AG09309 (cell line): ENCODE measurements around the gene OR5AC2.

ENCODE experiments used
- DNase-seq: peaks from one replicate; pipeline ENCODE4 v3.0.0-alpha.2; 2010; ENCODE audit warnings: low read depth
- H3K4me3 ChIP-seq: 2 replicates; pipeline ENCODE4 v1.5.1; 2011; ENCODE audit warnings: mild to moderate bottlenecking, low read depth, low read length, moderate library complexity; ENCODE audit not compliant: control insufficient read depth
- CTCF ChIP-seq: IDR thresholded peaks from 2 replicates; pipeline ENCODE4 v1.5.1; 2011; ENCODE audit warnings: mild to moderate bottlenecking, low read depth, low read length, inconsistent platforms; ENCODE audit not compliant: insufficient read depth, control insufficient read depth; ENCODE audit errors: missing control alignments

The OR5AC2 gene

GRCh38 chr3:98114264-98114663 is 27.3 kb downstream of the OR5AC2 start:
- no peak for TF ChIP-seq CTCF
- no peak overlapping the region for H3K4me3 ChIP-seq
- DNase-seq = no peak

GRCh38 chr3:98115717-98116116 is 28.7 kb downstream of the OR5AC2 start:
- no peak overlapping the region for H3K4me3 ChIP-seq
- no peak for TF ChIP-seq CTCF
- no peak for DNase-seq

DNA sequence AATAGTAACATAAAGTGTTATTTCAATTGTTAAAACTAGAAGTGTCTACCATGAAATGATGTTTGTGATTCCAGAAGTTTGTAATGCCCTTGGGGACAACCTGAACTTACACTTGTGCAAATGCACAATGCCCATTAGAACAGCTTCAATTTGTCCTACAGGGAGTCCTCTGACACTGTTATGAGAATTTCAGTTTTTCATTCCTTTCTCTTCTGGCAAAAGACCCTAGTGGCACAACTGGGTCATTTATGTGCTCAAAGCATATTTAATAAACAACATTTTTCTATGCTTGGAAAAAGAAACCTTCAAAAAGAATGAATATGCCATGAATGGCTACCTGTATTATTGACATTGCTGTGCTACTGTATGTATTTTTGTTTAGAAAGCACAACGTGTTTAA is 43.4 kb downstream of the OR5AC2 start, which contains the start of gene OR5H1:
Gene OR5H1, plus strand, starts transcription at position 301 of the 400 bp plus-strand sequence. CDS start 1,977 bp downstream, outside the sequence.
- no peak for TF ChIP-seq CTCF
- DNase-seq = no peak
- H3K4me3 ChIP-seq = no peak within 1 kb of the TSS

DNA sequence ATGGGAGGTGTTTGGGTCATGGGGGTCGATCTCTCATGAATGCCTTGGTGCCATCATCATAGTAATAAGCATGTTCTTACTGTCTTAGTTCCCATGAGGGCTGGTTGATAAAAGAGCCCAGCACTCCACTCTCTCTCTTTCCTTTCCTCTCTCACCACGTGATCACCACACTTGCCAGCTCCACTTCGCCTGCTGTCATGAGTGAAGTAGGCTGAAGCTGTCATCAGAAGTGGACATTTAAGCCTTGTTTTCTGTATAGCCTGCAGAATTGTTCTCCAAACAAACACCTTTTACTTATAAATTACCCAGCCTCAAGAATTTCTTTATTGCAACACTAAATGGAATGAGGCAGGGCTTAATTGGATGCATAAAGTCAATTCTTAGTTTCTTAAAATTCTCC is 49.7 kb downstream of the OR5AC2 start:
- no peak for TF ChIP-seq CTCF
- H3K4me3 ChIP-seq = no peak overlapping the region
- no peak for DNase-seq
